ENCODE data around the gene USP28.

Gene USP28

DNA sequence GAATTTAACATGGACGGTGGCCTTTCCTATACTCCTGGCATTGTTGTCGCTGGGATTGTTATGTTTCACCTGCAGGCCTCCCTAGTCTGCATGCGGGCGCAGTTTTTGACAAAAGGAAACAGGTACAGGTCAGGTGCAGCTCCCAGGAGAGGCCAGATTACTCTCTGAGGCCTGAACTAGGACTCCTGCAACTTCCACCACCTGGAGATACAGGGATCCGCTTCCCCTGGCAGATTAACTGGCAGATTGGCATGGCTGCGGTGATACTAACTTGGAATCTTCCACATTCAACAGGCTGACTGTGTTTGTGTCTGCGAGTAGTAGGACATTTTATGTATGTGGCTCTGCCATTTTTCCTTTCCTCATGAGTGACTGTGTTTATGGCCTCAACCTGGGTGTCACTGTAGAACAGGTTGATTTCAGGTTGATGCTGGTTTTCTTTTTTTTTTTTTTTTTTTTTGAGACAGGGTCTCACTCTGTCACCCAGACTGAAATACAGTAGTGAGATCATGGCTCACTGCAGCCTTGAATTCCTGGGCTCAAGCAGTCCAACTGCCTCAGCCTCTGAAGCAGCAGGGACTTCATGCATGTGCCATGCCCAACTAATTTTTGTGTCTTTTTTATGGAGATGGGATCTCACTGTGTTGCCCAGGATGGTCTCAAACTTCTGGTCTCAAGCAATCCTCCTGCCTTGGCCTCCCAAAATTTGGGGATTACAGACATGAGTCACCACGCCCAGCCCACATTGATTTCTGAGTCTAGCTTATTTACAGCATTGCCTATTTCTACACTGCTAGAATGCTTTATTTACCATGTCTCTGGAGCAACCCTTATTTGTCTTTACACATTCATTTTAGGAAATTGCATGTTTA, 1.7 kb upstream of the USP28 start:
- DNase-seq (ENCODE audit: low spot score), result no peak

GRCh38 chr11:113876074-113876797, 864 bp upstream of the USP28 start:
- DNase-seq (ENCODE audit: low spot score), result no peak

GRCh38 chr11:113874581-113875233, 665 bp downstream of the USP28 start:
- DNase-seq (ENCODE audit: low spot score), result peak; percentile 39

DNA sequence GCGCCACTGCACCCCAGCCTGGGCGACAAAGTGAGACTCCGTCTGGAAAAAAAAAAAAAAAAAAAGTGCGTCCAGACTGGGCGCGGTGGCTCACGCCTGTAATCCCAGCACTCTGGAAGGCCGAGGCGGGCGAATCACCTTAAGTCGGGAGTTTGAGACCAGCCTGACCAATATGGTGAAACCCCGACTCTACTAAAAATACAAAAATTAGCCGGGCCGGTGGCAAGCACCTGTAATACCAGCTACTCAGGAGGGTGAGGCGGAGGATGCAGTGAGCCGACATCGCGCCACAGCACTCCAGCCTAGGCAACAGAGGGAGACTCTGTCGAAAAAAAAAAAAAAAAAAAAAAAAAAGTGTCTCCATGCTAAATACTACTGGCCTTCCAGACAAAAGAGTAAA, 1.3 kb downstream of the USP28 start:
- no peak for DNase-seq (ENCODE audit: low spot score)

GRCh38 chr11:113873236-113873626, 2.1 kb downstream of the USP28 start:
- DNase-seq (ENCODE audit: low spot score), result no peak

DNA sequence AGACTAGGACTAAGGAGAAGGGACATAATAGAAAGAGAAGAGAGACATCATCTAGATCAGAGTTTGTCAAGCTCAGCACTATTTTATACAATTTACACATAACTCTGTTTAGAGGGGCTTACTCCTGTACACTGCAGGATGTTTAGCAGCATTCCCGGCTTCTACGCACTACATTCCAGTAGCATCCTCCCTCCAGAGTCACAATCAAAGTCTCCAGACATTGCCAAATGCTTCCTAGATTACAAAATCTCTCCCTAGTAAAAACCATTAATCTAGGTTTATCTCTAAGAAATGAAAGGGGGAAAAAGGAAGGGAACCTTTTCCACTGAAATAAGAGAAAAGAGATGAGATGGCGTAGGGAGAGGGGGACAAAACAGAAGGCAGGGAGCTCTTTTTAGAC, 4.0 kb downstream of the USP28 start:
- DNase-seq (ENCODE audit: low spot score), result no peak

DNA sequence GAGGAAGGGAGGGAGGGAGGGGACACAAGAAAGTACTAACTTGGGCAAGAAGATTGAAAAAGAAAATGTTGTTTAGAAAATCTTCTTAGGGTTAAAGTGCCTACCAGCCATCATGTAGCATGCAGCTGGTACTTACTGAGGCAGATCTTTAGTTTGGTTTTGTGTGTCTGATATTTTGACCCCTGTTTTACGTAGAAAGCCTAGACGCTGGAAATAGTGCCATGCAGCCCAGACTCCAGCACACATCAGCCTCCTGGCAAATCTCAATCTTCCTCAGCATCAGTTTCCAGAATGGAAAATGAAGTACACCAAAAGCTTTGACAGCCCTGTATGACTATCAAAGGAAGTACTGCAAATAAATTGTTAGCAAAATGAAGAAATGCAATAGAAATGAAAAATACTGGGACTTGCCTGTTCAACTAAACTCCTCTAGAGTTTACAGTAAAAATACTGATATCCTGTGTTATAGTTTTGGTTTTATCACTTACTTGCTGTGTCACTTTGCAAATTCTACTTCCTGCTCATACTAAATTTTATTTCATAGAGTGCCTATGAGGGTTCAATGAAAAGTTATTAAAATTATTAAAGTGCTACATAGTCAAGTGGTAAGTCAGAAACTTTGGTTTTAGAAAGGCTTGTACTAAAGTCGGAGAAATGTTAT, 7.4 kb downstream of the USP28 start:
- DNase-seq (ENCODE audit: low spot score), result no peak

- no peak for DNase-seq (ENCODE audit: low spot score)
Observed at GRCh38 chr11:113865873-113866272, 9.5 kb downstream of the USP28 start.

GRCh38 chr11:113864410-113864809, 11.0 kb downstream of the USP28 start:
- no peak for DNase-seq (ENCODE audit: low spot score)

DNA sequence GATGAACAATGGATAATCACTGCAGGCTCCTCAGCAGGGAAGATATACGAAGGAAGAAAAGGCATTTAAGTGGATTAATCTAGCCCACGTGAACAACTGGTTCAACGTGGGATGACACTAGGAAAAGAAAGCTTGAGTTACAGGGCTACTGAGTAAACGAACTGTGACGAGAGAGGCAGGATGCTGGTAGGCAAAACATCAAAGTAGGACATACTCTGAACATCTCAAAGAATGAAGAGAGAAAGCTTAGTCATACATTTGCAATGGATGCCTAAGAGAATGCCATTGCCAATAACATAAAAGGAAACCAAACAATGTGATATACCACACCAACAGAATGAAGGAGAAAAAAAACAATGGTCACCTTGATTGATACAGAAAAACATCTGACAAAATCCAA, 12.9 kb downstream of the USP28 start:
- DNase-seq (ENCODE audit: low spot score), result no peak

DNA sequence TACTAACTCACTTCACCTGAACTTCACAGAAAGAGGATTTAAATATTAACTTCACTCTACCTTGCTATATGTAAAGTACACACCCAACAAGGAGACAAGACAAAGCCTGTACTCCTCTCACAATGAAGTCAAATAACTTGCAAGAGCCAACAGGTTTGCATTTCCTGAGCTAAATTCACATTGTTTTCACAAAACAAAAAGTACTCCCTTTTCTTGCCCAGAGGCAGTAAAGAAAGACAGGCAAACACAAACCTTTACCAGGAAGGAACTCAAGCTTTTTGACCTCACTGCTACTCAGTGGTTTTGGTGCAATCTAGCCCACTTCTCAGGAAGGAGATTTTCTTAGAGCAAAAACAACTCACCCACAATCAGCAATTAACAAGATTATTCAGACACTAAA, 15.7 kb downstream of the USP28 start:
- DNase-seq (ENCODE audit: low spot score), result no peak

DNA sequence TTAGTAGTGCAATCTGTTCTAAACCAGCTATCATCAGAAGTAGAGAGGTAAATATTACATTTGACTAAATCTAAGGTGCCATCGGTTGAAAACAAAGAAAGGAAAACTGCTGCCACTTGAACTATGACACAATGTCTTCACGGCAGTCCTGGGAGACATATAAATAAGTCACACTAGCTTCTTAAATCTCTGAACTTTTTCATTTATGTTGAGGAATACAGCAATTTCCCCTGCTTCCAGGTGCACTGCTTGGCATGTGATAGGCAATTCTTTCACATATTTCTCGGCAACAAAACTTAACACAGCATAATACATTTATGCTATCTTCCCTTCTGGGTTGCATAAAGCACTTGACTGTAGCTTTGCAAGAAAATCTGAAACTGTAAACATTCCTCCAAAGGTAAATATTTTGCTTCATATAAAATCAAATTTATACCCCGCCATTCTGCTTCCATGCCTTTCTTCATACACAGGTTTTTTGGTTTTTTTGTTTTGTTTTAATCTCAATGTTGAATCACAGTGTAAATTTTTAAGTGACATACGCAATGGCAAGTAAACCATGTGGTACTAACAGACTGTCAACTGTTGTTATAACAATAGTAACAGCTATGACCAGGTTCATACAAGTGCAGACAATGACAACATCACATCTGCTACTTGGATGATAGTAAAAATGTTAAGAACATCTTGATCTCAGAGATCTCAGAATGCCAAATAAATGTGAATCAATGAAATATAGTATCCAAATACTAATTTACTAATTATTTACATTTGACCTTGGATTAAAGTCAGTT, 18.2 kb downstream of the USP28 start:
- no peak for DNase-seq (ENCODE audit: low spot score)

- DNase-seq (ENCODE audit: low spot score), result no peak
Observed at GRCh38 chr11:113855803-113856202, 19.6 kb downstream of the USP28 start.

- no peak for DNase-seq (ENCODE audit: low spot score)
Observed at GRCh38 chr11:113850188-113850587, 25.2 kb downstream of the USP28 start.

- DNase-seq (ENCODE audit: low spot score), result no peak
Observed at GRCh38 chr11:113849713-113850112, 25.7 kb downstream of the USP28 start.

- no peak for DNase-seq (ENCODE audit: low spot score)
Observed at GRCh38 chr11:113847580-113847979, 27.8 kb downstream of the USP28 start.

- DNase-seq (ENCODE audit: low spot score), result no peak
Observed at GRCh38 chr11:113847111-113847510, 28.3 kb downstream of the USP28 start.

- DNase-seq (ENCODE audit: low spot score), result no peak
Observed at GRCh38 chr11:113841691-113842090, 33.7 kb downstream of the USP28 start.

- no peak for DNase-seq (ENCODE audit: low spot score)
Observed at GRCh38 chr11:113840932-113841664, 34.3 kb downstream of the USP28 start.

- no peak for DNase-seq (ENCODE audit: low spot score)
Observed at GRCh38 chr11:113839842-113840241, 35.5 kb downstream of the USP28 start.

DNA sequence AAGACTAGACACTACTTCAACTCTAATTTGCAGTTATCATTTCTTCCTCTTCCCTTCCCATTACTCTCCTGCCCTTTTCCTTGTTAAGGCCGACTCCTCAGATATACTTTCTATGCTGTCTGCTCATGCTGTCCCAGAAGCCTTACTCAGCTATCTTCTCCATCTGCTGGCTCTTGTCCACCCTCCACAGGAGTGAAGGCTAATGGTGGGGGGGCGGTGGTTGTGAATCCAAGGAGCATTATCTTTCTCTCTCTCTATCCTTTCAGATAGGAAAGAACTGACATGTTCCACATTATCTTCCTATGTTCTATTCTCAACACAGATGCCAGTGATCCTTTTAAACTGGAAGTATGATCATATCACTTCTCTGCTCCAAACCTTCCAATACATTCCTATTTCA, 37.4 kb downstream of the USP28 start:
- DNase-seq (ENCODE audit: low spot score), result no peak
